HG03354 (cell line): ENCODE data around the gene IGF1R.

Source experiments
- ATAC-seq: cut with Tn5 transposase; IDR thresholded peaks from one replicate; pipeline ENCODE4 v1.9.1; 2021; ENCODE audit warnings: mild to moderate bottlenecking; ENCODE audit not compliant: unreplicated experiment, poor library complexity, severe bottlenecking

The IGF1R gene

DNA sequence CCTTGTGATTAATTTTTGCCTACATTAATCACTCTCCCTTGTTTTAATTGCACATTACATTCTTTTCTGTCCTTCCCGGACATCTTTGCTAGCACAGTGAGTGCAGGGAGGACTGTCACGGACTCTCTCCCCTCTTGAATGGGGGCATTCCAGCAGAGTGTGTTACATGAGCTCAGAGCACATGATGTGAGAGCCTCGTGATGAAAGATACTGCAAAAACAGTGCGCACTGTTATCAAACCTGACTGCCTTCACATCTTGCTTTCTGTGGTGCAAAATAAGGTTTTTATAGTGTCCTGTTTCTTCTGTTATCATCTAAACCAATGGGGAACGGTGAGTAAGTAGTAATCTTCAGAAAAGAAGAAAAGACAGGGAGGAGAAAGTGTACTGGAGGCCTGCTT is 191.7 kb downstream of the IGF1R start:
- no peak for ATAC-seq

DNA sequence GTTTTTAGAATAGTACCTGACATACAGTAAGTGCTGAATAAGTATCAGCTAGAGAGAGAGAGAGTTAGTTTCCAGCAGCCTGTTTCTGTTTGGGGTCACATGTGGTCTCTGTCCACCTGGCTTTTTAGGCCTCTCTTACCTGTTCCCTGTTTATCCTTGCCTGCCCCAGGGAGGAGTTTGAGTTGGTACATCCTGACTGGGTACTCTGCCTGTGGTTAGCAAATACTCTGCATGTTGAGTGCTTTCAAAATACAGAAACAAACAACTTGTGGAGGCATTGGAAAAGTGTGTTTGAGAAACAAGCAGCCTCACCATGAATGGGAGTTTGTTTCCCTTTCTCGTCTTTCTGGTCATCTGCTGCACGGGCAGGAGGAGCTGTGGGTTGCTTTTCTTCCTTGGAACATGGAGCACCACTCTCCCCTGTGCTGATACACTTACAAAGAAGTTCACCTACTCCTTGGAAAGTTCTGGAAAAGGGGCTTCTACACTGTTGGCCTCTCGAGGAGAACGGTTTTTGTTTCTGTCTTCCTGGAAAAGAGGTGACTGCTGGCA is 193.2 kb downstream of the IGF1R start:
- ATAC-seq, result no peak

GRCh38 chr15:98842192-98842972 is 194.0 kb downstream of the IGF1R start:
- ATAC-seq, result no peak

DNA sequence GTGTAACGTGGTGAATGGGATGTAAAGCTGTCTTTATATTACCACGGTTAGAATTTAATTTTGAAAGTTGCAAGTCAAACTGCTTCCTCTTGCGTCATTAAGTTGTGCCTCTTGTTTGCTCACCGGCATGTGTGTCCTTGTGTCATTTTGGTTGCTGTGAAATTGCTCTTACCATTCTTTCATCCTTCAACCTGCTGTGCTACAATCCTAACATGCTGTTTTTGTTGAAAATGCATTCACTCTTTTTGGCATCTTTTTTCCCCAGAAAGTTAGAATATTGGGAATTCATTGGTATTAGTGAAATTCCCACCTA is 194.6 kb downstream of the IGF1R start:
- ATAC-seq, result no peak

- ATAC-seq, result no peak
Observed at GRCh38 chr15:98843844-98844243, 195.5 kb downstream of the IGF1R start.

- ATAC-seq, result no peak
Observed at GRCh38 chr15:98844261-98844660, 195.9 kb downstream of the IGF1R start.

- ATAC-seq, result no peak
Observed at GRCh38 chr15:98845138-98845884, 197.0 kb downstream of the IGF1R start.

GRCh38 chr15:98850961-98851572 is 202.7 kb downstream of the IGF1R start:
- ATAC-seq, result peak; percentile 43

GRCh38 chr15:98853161-98853560 is 204.8 kb downstream of the IGF1R start:
- peak; percentile 43 for ATAC-seq

DNA sequence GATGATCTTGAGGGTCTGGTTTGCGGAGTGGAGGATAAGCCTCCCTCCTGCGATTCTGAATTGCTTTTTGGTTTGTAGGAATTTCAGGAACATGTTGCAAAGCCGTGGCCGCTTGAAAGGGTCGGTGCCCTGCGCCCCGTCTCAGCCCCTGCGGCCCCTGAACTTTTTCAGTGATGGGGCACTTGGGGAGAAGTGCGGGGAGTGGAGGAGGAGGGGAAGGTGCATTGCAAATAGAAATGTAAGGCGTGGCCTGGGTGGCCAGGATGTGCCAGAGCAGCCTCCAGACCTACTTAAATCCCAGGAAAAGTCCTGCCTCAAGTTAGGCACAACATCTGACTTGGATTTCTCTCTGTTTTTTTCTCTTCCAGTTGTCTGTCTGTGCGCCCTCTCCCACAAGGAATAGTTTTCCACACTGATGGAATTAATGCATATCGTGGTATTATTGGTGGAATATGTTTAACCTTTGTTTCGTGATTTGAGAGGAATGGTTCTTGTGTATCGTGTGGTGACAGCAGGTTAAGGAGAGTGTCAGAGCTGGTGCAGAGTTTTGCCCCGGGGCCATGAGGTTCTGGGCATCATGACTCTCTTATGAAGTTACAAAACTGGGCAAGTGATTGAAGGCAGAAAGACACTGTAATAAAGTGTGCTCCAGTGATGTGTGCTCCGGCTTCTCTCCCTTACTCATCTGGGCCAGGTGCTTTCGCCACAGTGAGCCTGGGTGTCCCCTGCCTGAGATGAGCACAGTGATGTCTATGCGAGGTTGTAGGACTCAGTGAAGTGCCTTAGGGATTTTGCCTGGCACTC is 205.5 kb downstream of the IGF1R start:
- no peak for ATAC-seq

DNA sequence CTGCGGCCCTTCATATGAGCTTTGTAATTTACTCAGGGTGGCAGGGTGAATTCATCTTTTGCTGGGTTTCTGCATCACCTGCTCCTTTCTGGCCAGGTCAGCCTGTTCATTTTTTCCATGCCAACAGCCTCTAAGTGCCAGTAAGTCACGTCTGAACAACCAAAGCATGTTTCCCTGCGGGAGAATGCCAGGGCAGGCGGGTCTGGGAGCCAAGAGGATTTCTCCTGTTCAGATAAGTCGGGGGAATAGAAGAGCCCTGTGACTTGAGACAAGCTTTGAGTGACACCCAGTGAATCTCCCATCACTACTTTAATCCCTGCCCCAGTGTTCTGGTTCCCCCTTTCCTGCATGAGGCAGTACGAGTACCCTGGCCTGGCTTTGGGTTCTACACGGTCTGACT is 206.2 kb downstream of the IGF1R start:
- no peak for ATAC-seq

- no peak for ATAC-seq
Observed at GRCh38 chr15:98855067-98855814, 206.9 kb downstream of the IGF1R start.

DNA sequence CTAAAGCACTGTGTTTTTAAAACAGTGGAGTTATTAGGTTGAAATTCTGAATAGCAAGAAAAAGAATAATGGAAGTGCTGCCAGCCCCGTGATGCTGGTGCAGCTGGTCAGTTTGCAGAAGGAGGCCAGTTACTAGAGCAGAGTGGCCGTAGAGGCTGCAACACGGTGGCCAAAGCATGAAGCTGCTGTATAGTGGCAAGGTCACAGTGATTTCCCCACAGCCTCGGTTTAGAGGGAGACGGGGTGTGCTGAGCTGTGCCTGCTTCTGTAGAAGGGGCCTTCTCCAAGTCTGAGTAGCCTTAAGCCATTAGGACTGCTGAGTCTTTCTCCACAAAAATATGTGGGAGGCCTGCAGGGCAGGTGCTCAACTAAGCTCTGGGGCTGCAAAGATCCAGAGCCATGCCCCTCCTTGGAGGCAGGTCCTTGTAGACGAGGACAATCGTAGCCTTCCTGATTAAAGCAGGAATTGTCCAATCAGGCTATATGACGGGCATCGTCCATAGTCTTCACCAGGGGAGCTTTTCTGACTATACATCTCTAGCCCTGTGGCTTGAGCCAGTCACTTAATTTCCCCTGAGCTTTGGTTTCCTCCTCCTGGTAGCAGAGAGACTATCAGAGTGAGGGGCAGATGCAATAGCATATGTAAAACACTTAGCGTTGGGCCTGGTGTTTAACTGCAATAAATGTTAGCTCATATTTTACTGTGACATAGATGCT is 207.6 kb downstream of the IGF1R start:
- ATAC-seq, result no peak

DNA sequence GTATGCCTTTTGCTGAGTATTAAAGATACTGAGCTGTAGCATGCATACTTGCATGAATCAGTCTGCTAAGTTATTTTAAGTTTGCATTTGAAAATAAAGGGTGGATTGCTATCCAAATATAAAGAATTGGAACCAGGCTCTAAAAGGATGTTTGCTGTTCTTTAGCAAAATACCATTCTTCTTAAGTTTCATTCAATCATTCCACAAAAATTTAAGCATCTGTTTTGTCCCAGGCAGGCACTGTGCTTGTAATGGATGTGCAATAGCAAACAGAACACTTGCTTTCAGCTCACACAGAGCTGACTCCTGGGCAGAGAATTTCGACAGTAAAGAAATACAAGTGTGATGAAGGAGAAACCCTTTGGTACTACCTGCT is 208.2 kb downstream of the IGF1R start:
- no peak for ATAC-seq

DNA sequence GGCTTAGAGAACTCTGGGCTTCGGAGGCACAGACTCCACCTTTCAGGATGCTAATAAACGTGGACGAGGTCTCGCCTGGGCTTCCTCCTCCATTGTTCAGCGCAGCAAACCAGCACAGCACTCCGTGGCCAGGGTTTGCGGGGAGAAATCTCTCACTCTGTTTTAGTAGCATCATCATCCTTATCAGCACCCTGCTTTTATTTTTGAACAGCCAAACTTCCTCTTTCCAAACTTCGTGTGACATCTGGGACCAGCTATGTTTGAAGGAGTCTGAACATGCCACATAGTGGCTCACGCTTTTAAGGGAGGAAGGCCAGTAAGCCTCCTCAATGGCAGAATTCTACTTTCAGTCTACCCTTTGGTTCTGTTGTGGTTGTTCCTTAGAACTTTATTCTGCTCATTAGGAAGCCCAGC is 210.3 kb downstream of the IGF1R start:
- ATAC-seq, result no peak

GRCh38 chr15:98859149-98859548 is 210.8 kb downstream of the IGF1R start:
- ATAC-seq, result no peak

- ATAC-seq, result no peak
Observed at GRCh38 chr15:98860281-98861041, 212.1 kb downstream of the IGF1R start.

DNA sequence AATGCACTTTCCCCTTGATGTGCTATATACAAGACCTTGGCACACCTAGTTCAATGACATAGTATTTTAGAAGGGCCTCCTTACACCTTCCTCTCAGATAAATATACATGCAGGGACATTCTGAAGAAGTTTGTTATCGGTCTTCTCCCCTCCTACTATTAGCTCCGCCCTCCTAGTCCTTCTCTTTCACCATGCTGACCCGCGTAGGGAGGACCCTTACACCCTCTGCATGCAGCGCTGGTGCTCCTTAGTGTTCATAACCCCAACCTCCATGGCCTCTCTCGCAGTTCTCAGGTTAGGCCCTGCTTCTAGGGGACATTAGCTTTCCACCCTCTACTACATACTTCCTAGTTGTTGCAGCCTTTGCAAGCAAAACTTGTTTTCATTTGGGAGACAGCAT is 212.8 kb downstream of the IGF1R start:
- no peak for ATAC-seq
